Activated gamma-delta T cell (primary cell): ENCODE data around the gene ZNHIT1.
"Not testable (repeated sequence)": the region's sequence is repeated elsewhere in the genome, so short reads cannot be mapped to it uniquely, and the experiment has no call there.

ENCODE experiments used
- DNase-seq: peaks from one replicate; lab custom pipeline; 2025; lab: John Stamatoyannopoulos, UW

ZNHIT1 gene

GRCh38 chr7:101186844-101187428, 31.0 kb upstream of the ZNHIT1 start:
- DNase-seq, result no peak

- DNase-seq, result no peak
Measured at GRCh38 chr7:101189109-101189508, 28.9 kb upstream of the ZNHIT1 start.

GRCh38 chr7:101195884-101196283, 22.1 kb upstream of the ZNHIT1 start:
- DNase-seq, result no peak

GRCh38 chr7:101197991-101198390, 20.0 kb upstream of the ZNHIT1 start:
- DNase-seq, result no peak

- DNase-seq, result no peak
Measured at GRCh38 chr7:101198476-101198875, 19.5 kb upstream of the ZNHIT1 start.

GRCh38 chr7:101199522-101199921, 18.4 kb upstream of the ZNHIT1 start:
- not testable (repeated sequence) for DNase-seq

- DNase-seq, result no peak
Measured at GRCh38 chr7:101200504-101200861, 17.5 kb upstream of the ZNHIT1 start.

GRCh38 chr7:101200862-101201599, 16.9 kb upstream of the ZNHIT1 start, which contains the start of gene MOGAT3:
MOGAT3 (minus strand) TSS chr7:101201036; CDS start chr7:101200854, 182 bp downstream.
- DNase-seq, result no peak

- no peak for DNase-seq
Measured at GRCh38 chr7:101201695-101202602, 16.0 kb upstream of the ZNHIT1 start.

GRCh38 chr7:101202603-101202918, 15.4 kb upstream of the ZNHIT1 start:
- DNase-seq, result no peak

GRCh38 chr7:101203740-101204738, 13.9 kb upstream of the ZNHIT1 start:
- DNase-seq, result not testable (repeated sequence)

- no peak for DNase-seq
Measured at GRCh38 chr7:101205901-101206664, 11.9 kb upstream of the ZNHIT1 start.

GRCh38 chr7:101206665-101207042, 11.3 kb upstream of the ZNHIT1 start:
- DNase-seq, result no peak

GRCh38 chr7:101207459-101207858, 10.5 kb upstream of the ZNHIT1 start:
- no peak for DNase-seq

- no peak for DNase-seq
Measured at GRCh38 chr7:101208794-101209193, 9.2 kb upstream of the ZNHIT1 start.

- DNase-seq, result no peak
Measured at GRCh38 chr7:101210143-101210542, 7.8 kb upstream of the ZNHIT1 start.

GRCh38 chr7:101211501-101211900, 6.5 kb upstream of the ZNHIT1 start:
- no peak for DNase-seq

- DNase-seq, result no peak
Measured at GRCh38 chr7:101212014-101212413, 6.0 kb upstream of the ZNHIT1 start.

- no peak for DNase-seq
Measured at GRCh38 chr7:101216001-101216859, 1.7 kb upstream of the ZNHIT1 start.

- no peak for DNase-seq
Measured at GRCh38 chr7:101216860-101217387, 1.0 kb upstream of the ZNHIT1 start.
